ENCODE data around the gene TMEM200A.

The TMEM200A gene

GRCh38 chr6:130420911-130421310, 55.1 kb downstream of the TMEM200A start:
- no peak overlapping the region for H3K27ac ChIP-seq (ENCODE audit: low read depth, low read length)
- H3K4me2 ChIP-seq (ENCODE audit: low read depth, low read length, poor library complexity, severe bottlenecking): no peak overlapping the region
- H2AFZ ChIP-seq (ENCODE audit: low read depth, low read length, severe bottlenecking): no peak overlapping the region
- H3K9ac ChIP-seq (ENCODE audit: low read length): no peak overlapping the region
- no peaks in the 10 kb centered on the region for H3F3A ChIP-seq (ENCODE audit: insufficient read depth)
- H3K36me3 ChIP-seq (ENCODE audit: low read length): no peaks in the 10 kb centered on the region
- no peaks in the 10 kb centered on the region for H3K9me3 ChIP-seq (ENCODE audit: insufficient read depth, low read length)
- no peaks in the 10 kb centered on the region for H3K27me3 ChIP-seq (ENCODE audit: low read length)
- H4K20me1 ChIP-seq (ENCODE audit: low read depth, low read length): no peaks in the 10 kb centered on the region
- H3K79me2 ChIP-seq (ENCODE audit: insufficient read depth, low read length): no peaks in the 10 kb centered on the region
- no peak for TF ChIP-seq CTCF (IDR thresholded peaks at IDR 0.05; ENCODE audit: insufficient read depth, low read length, poor library complexity, severe bottlenecking)
- TF ChIP-seq EZH2phosphoT487 (conservative IDR thresholded peaks at IDR 0.05; ENCODE audit: low read length): no peak
- H3K9me2 ChIP-seq (replicated peaks; ENCODE audit: insufficient read depth, low read length): no peaks in the 10 kb centered on the region
- H3K4me3 ChIP-seq (ENCODE audit: insufficient read depth, low read length, poor library complexity, severe bottlenecking): no peak overlapping the region

GRCh38 chr6:130421585-130421984, 55.8 kb downstream of the TMEM200A start:
- no peak overlapping the region for H3K9ac ChIP-seq (ENCODE audit: low read length)
- H3K4me2 ChIP-seq (ENCODE audit: low read depth, low read length, poor library complexity, severe bottlenecking): no peak overlapping the region
- H3K9me3 ChIP-seq (ENCODE audit: insufficient read depth, low read length): no peaks in the 10 kb centered on the region
- no peaks in the 10 kb centered on the region for H3K79me2 ChIP-seq (ENCODE audit: insufficient read depth, low read length)
- no peaks in the 10 kb centered on the region for H3K27me3 ChIP-seq (ENCODE audit: low read length)
- no peak for TF ChIP-seq EZH2phosphoT487 (conservative IDR thresholded peaks at IDR 0.05; ENCODE audit: low read length)
- no peak for TF ChIP-seq CTCF (IDR thresholded peaks at IDR 0.05; ENCODE audit: insufficient read depth, low read length, poor library complexity, severe bottlenecking)
- no peak overlapping the region for H2AFZ ChIP-seq (ENCODE audit: low read depth, low read length, severe bottlenecking)
- H3K27ac ChIP-seq (ENCODE audit: low read depth, low read length): no peak overlapping the region
- H4K20me1 ChIP-seq (ENCODE audit: low read depth, low read length): no peaks in the 10 kb centered on the region
- H3K4me3 ChIP-seq (ENCODE audit: insufficient read depth, low read length, poor library complexity, severe bottlenecking): no peak overlapping the region
- no peaks in the 10 kb centered on the region for H3K9me2 ChIP-seq (replicated peaks; ENCODE audit: insufficient read depth, low read length)
- H3K36me3 ChIP-seq (ENCODE audit: low read length): no peaks in the 10 kb centered on the region
- H3F3A ChIP-seq (ENCODE audit: insufficient read depth): no peaks in the 10 kb centered on the region

GRCh38 chr6:130423044-130423443, 57.2 kb downstream of the TMEM200A start:
- H3K9me3 ChIP-seq (ENCODE audit: insufficient read depth, low read length): no peaks in the 10 kb centered on the region
- H3K27me3 ChIP-seq (ENCODE audit: low read length): no peaks in the 10 kb centered on the region
- no peaks in the 10 kb centered on the region for H3K79me2 ChIP-seq (ENCODE audit: insufficient read depth, low read length)
- no peak overlapping the region for H2AFZ ChIP-seq (ENCODE audit: low read depth, low read length, severe bottlenecking)
- H4K20me1 ChIP-seq (ENCODE audit: low read depth, low read length): no peaks in the 10 kb centered on the region
- no peak overlapping the region for H3K4me2 ChIP-seq (ENCODE audit: low read depth, low read length, poor library complexity, severe bottlenecking)
- TF ChIP-seq CTCF (IDR thresholded peaks at IDR 0.05; ENCODE audit: insufficient read depth, low read length, poor library complexity, severe bottlenecking) (no peak), EZH2phosphoT487 (conservative IDR thresholded peaks at IDR 0.05; ENCODE audit: low read length) (no peak)
- H3K36me3 ChIP-seq (ENCODE audit: low read length): no peaks in the 10 kb centered on the region
- H3K9ac ChIP-seq (ENCODE audit: low read length): no peak overlapping the region
- no peak overlapping the region for H3K27ac ChIP-seq (ENCODE audit: low read depth, low read length)
- no peaks in the 10 kb centered on the region for H3K9me2 ChIP-seq (replicated peaks; ENCODE audit: insufficient read depth, low read length)
- H3F3A ChIP-seq (ENCODE audit: insufficient read depth): no peaks in the 10 kb centered on the region
- no peak overlapping the region for H3K4me3 ChIP-seq (ENCODE audit: insufficient read depth, low read length, poor library complexity, severe bottlenecking)
